Suppressor macrophage treated with lipopolysaccharide for 4 hours (primary cell): Measurements from ENCODE around the gene SLC7A9.
"Not testable (repeated sequence)": the region's sequence is repeated elsewhere in the genome, so short reads cannot be mapped to it uniquely, and the experiment has no call there.

Source experiments
- DNase-seq: peaks from one replicate; pipeline ENCODE4 v3.0.0-alpha.2; 2020

SLC7A9 gene

GRCh38 chr19:32787161-32787813 lies 82.3 kb downstream of the SLC7A9 start:
- not testable (repeated sequence) for DNase-seq

GRCh38 chr19:32782089-32782488 lies 87.5 kb downstream of the SLC7A9 start:
- not testable (repeated sequence) for DNase-seq

- DNase-seq = no peak
Measured at GRCh38 chr19:32781280-32781679, 88.3 kb downstream of the SLC7A9 start.
